ENCODE results near the gene AP2A1.
A peak's percentile ranks its signal among the peaks of the same experiment; 100 is the strongest.

AP2A1 gene

DNA sequence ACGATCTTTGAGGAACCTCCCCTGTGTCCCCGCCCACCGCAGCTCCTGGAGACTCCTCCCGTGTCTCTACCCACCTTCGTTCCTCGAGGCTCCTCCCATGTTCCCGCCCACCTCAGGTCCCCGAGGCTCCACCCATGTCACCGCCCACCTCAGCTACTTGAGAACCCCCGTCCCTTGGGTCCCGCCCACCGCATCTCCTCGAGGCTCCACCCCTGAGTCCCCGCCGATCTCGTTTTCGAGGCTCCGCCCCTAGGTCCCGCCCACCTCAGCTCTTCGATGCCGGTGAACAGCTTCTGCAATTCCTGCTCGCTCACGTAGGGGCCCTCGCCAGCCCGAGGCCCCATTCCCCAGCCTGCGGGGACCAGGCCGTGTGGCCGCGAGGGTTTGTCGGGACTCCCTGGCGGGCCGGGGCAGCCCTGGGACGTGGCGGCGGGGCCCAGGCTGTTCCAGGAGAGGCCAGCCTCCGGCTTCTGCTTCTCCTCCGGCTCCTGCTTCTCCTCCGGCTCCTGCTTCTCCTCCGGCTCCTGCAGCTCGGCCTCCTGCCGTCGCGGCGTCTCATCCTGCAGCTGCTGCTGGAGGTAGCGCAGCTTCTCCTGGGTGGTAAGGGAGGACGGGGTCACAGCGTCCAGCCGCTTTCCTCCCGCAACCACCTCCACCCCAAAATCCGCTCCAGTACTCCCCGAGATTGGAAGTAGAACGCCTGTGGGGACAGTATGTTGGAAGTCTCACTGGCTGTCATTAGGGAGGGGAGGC is 20.4 kb upstream of the AP2A1 start:
- no peak for TF ChIP-seq POLR2A (IDR thresholded peaks at IDR 0.05; ENCODE audit: low read depth, low read length)
- no peak for TF ChIP-seq POLR2AphosphoS5 (IDR thresholded peaks at IDR 0.05; ENCODE audit: low read depth, low read length)
- TF ChIP-seq TAF1 (IDR thresholded peaks at IDR 0.05; ENCODE audit: borderline replicate concordance, low read depth, low read length), result no peak
- DNase-seq (ENCODE audit: insufficient read length) (no peak), FAIRE-seq (no peak)

DNA sequence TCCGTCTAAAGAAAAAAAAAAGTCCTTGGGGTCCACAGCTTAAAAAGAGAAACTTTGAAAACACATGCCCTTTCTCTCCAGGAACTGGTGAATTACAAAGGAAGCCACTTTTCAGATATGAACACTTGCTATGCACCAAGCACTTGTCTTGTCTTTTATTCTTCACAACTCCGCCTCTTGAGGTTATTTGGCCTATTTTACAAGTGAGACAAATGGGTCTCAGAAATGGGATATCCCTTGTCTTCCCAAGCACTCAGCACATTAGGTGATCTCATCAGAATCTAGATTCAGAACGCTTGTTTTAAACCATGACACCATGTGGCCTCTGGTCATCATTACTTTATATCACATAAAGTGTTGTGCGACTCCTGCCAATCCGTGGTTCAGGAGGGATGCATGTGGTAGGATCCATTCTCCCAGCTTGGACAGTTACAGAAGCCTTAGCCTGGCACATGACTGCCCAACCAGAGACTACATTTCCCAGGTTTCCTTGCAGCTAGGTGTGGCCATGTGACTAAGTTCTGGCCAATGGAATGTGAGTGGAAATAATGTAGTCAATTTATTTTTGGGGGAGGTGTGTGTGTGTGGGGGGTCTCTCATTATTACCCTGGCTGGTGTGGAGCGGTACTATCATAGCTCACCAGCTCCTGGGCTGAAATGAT is 17.6 kb upstream of the AP2A1 start:
- FAIRE-seq (no peak), DNase-seq (ENCODE audit: insufficient read length) (no peak)
- no peak for TF ChIP-seq POLR2AphosphoS5 (IDR thresholded peaks at IDR 0.05; ENCODE audit: low read depth, low read length)
- TF ChIP-seq TAF1 (IDR thresholded peaks at IDR 0.05; ENCODE audit: borderline replicate concordance, low read depth, low read length), result no peak
- TF ChIP-seq POLR2A (IDR thresholded peaks at IDR 0.05; ENCODE audit: low read depth, low read length), result no peak

DNA sequence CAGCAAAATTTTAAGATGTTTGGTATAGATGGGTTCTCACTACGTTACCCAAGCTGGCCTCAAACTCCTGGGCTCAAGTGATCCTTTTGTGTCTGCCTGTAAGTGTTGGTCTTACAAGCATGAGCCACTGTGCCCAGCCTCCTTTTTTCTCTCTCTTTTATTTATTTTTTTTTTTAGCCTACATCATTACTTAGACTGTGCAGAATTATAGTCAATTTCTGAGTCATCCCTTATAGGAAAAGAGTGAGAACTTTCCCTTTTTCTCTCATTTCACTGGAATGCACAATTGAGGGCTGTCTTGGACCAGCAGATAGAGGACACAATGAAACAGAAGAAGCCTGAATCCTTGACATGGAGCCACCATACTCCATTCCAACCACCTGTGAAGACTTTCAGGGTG is 17.0 kb upstream of the AP2A1 start:
- no peak for FAIRE-seq
- DNase-seq (ENCODE audit: insufficient read length), result no peak
- no peak for TF ChIP-seq POLR2AphosphoS5 (IDR thresholded peaks at IDR 0.05; ENCODE audit: low read depth, low read length)
- TF ChIP-seq TAF1 (IDR thresholded peaks at IDR 0.05; ENCODE audit: borderline replicate concordance, low read depth, low read length), result no peak
- TF ChIP-seq POLR2A (IDR thresholded peaks at IDR 0.05; ENCODE audit: low read depth, low read length), result no peak

DNA sequence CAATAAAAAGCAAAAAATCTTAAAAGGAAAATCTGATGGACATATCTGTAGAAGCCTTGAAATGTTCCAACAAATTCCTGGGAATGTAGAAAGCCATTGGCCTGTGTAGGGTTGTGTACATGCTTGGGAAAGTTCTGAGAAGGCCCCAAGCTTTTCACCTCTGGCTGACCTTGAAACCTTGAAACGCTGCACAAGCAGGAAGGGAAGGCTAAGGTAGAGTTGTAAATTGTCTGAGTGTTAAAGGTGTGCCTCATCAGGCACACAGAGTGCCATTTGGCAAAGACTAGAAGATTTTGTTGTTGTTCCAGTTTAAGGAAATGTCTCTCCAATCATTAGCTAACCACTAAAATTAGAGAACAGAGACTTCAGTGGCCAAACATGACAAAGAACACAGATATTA is 14.1 kb upstream of the AP2A1 start:
- TF ChIP-seq POLR2AphosphoS5 (IDR thresholded peaks at IDR 0.05; ENCODE audit: low read depth, low read length), result no peak
- no peak for TF ChIP-seq TAF1 (IDR thresholded peaks at IDR 0.05; ENCODE audit: borderline replicate concordance, low read depth, low read length)
- TF ChIP-seq POLR2A (IDR thresholded peaks at IDR 0.05; ENCODE audit: low read depth, low read length), result no peak
- DNase-seq (ENCODE audit: insufficient read length) (no peak), FAIRE-seq (no peak)

DNA sequence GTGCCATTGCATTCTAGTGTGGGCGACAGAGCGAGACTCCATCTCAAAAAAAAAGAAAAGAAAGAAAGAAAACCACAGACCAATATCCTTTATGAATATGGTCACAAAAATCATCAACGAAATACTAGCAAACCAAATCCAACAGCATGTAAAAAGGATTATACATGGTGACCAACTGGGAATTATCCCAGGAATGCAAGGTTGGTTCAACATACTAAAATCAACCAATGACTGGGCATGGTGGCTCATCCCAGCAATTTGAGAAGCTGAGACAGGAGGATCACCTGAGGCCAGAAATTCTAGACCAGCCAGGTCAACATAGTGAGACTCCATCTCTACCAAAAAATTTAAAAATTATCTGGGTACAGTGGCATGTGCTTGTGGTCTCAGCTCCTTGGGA is 10.8 kb upstream of the AP2A1 start:
- FAIRE-seq (no peak), DNase-seq (ENCODE audit: insufficient read length) (no peak)
- no peak for TF ChIP-seq TAF1 (IDR thresholded peaks at IDR 0.05; ENCODE audit: borderline replicate concordance, low read depth, low read length)

DNA sequence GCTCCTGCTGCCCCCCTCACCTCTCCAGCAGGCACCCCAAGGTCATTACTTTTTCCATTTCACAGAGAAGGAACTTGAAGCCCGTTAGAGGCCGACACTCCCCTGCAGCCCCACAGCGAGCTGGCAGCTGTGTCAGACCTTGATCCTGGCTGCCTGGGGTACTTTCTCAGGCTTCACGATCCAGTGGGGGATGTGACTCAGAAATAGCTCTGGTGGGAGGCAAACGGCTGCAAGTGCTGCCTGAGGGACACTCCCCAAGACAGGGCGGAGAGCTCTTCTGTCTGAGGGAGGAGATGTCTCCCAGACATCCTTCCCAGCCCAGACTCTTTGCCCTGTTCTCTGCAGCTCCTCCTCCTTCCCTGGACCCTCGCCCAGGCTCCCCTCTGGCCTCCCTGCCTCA is 8.5 kb upstream of the AP2A1 start:
- no peak for DNase-seq (ENCODE audit: insufficient read length)
- FAIRE-seq, result no peak

DNA sequence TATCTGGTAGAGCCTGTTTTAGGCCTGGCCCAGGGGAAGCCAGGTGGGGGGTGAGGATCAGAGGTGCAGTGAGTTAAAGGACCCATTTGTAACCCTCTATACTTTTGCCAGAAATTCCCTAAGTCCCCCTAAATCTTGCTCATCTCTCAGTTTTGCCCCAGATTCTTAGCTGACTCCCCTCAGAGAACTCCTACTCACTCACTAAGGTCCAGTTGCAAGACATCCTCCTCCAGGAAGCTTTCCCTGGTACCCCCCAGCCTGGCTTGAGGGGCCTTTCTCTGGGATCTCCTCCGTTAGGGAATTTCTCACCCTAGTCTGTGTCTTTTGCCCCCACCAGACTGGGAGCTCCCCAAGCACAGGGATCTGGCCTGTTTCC is 5.6 kb upstream of the AP2A1 start:
- FAIRE-seq (no peak), DNase-seq (ENCODE audit: insufficient read length) (no peak)
- no peak for TF ChIP-seq POLR2A (IDR thresholded peaks at IDR 0.05; ENCODE audit: low read depth, low read length)
- TF ChIP-seq POLR2AphosphoS5 (IDR thresholded peaks at IDR 0.05; ENCODE audit: low read depth, low read length), result no peak
- no peak for TF ChIP-seq TAF1 (IDR thresholded peaks at IDR 0.05; ENCODE audit: borderline replicate concordance, low read depth, low read length)

More for the DNA sequence above, 8.5 kb upstream of the AP2A1 start:
- TF ChIP-seq POLR2A (IDR thresholded peaks at IDR 0.05; ENCODE audit: low read depth, low read length) (no peak), TAF1 (IDR thresholded peaks at IDR 0.05; ENCODE audit: borderline replicate concordance, low read depth, low read length) (no peak), POLR2AphosphoS5 (IDR thresholded peaks at IDR 0.05; ENCODE audit: low read depth, low read length) (no peak)

DNA sequence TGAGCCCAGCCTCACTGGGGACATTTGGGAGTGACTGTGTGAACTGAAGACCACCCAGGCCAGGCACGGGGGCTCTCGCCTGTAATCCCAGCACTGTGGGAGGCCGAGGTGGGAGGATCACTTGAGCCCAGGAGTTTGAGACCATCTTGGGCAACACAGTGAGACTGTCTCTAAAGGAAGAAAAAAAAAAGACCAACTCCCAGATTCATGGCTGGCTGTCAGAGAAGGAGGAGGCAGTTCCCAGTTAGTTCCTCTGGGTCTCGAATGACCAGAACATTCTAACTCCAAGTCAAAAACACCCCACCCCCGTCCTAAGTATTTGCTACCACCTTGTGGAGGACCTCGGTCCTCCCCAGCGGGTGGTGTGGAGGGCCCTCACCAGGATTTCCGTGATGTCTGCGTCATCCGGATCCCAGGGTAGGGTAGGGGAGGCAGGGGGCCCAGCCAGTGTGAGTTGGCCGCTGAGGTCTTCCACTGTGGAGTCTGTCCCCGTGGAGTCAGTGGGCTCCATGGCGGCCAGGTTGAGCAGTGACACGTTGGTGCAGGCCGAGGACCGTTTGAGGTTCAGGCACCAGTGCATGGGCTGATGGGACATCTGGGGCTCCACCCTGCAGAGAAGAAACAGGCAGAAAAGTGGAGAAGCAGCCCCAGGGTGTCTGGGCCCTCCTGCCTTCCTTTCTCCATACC is 5.0 kb upstream of the AP2A1 start:
- TF ChIP-seq TAF1 (IDR thresholded peaks at IDR 0.05; ENCODE audit: borderline replicate concordance, low read depth, low read length) (no peak), POLR2AphosphoS5 (IDR thresholded peaks at IDR 0.05; ENCODE audit: low read depth, low read length) (no peak), POLR2A (IDR thresholded peaks at IDR 0.05; ENCODE audit: low read depth, low read length) (no peak)
- FAIRE-seq, result no peak
- DNase-seq (ENCODE audit: insufficient read length), result no peak

DNA sequence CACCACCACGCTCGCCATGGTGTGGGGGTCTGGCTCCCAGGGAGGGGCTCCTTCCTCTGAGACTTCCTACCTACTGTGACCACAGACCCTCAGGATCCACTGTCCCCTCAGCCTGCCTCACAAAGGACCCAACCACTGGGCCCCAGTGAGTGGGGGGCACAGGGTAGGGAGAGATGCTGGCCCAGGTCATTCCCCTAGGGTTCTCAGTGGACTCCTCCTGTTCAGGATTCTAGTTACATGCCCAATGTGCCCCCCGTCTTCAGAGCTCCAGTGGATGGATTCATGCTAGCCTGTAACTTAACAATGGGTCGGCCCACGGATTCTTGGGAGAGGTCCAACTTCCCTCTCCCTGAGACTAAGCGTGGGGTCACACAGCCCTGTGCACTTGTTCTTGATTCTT is 3.6 kb upstream of the AP2A1 start, which contains the start of gene TSKS:
TSS of gene TSKS (minus strand) at position 77 of the 400 bp plus-strand sequence. CDS start at position 18, 59 bp downstream.
- TF ChIP-seq POLR2AphosphoS5 (IDR thresholded peaks at IDR 0.05; ENCODE audit: low read depth, low read length), result no peak
- no peak for TF ChIP-seq TAF1 (IDR thresholded peaks at IDR 0.05; ENCODE audit: borderline replicate concordance, low read depth, low read length)
- TF ChIP-seq POLR2A (IDR thresholded peaks at IDR 0.05; ENCODE audit: low read depth, low read length), result no peak
- FAIRE-seq, result no peak
- no peak for DNase-seq (ENCODE audit: insufficient read length)

DNA sequence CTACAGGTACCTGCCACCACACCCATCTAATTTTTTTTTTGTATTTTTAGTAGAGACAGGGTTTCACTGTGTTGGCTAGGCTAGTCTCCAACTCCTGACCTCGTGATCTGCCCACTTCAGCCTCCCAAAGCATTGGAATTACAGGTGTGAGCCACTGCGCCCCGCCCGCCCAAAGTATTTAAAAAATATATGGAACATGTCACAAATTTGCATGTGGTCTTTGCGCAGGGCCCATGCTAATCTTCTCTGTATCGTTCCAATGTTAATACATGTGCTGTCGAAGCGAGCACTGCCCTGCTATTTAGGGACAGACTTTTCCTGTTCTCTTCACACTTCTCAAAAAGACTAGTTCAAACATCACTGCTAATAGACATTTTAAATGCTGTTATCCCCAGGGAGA is 2.5 kb upstream of the AP2A1 start:
- TF ChIP-seq TAF1 (IDR thresholded peaks at IDR 0.05; ENCODE audit: borderline replicate concordance, low read depth, low read length) (no peak), POLR2AphosphoS5 (IDR thresholded peaks at IDR 0.05; ENCODE audit: low read depth, low read length) (no peak), POLR2A (IDR thresholded peaks at IDR 0.05; ENCODE audit: low read depth, low read length) (no peak)
- FAIRE-seq, result no peak
- no peak for DNase-seq (ENCODE audit: insufficient read length)

DNA sequence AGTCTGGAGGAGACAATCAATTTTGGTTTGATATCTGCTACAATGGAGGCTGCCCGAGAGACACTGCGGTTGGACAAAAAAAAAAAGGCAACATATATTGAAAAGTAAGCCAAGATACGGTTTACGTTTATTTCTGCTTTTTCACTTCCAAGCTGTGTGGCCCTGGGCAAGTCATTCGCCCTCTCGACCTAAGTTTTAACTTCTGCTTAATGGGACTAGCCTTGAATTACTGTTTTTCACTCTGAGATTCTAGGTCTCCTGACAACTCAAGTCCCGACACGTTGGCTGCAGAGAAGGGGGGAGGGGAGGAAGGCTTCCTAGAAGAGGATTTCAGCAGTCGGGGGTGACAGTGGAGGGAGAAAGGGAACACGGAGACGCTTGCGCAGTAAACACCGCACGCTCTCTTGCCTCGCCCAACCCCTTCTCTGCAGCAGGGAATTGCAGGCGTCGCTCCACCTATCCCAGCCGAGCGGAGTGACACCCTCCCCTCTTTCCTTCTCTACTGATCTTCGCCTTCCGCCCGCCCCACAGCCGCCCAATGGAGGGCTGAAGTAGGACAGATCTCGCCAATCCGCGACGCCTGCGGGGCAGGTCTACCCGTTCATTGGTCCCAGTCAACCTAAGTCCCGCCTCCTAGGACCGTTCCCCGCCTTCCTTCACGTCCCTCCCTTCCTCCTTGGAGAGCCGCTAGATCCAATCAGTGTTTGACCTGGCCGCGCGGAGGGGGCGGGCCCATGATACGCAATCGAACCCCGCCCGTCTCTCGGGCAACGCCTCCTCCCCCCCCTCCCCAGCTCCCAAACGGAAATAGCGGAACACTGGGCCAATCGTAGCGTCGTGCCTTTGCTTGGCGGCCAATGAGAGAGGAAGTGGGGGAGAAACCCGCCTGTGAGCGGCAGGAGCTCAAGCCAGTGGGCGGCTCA is 533 bp upstream of the AP2A1 start:
- FAIRE-seq, result peak; percentile 95
- TF ChIP-seq TAF1 (IDR thresholded peaks at IDR 0.05; ENCODE audit: borderline replicate concordance, low read depth, low read length), result peak; percentile 63; the same call in 1 of the 2 replicates
- peak; percentile 80 for TF ChIP-seq POLR2AphosphoS5 (IDR thresholded peaks at IDR 0.05; ENCODE audit: low read depth, low read length)
- peak; percentile 78 for TF ChIP-seq POLR2A (IDR thresholded peaks at IDR 0.05; ENCODE audit: low read depth, low read length)

More for the DNA sequence above, 533 bp upstream of the AP2A1 start:
- peak; percentile 99 for DNase-seq (ENCODE audit: insufficient read length)

Data from GM12892 (cell line).